DND-41 (cell line): ENCODE results near the gene REEP5.

ENCODE experiments used
- ATAC-seq: fragments of 200-7000 bp; cut with Tn5 transposase; 3 replicates; pipeline ENCODE4 v1.9.1; 2021; ENCODE audit warnings: low read depth; ENCODE audit not compliant: insufficient read depth
- DNase-seq: peaks from one replicate; pipeline ENCODE4 v3.0.0-alpha.2; 2020
- H2AFZ ChIP-seq: 2 replicates; pipeline ENCODE4 v1.6.0; 2012; ENCODE audit warnings: low read depth, low read length
- H3K27ac ChIP-seq: 2 replicates; pipeline ENCODE4 v1.5.1; 2012; ENCODE audit warnings: low read length, inconsistent platforms
- H3K27me3 ChIP-seq: fragments of 200-600 bp; sonication (generic); 2 replicates; pipeline ENCODE4 v1.6.0; 2012; ENCODE audit warnings: low read length, mild to moderate bottlenecking, inconsistent platforms; ENCODE audit not compliant: insufficient read depth, poor library complexity
- H3K36me3 ChIP-seq: 2 replicates; pipeline ENCODE4 v1.5.1; 2012; ENCODE audit warnings: low read length, inconsistent platforms; ENCODE audit not compliant: insufficient read depth
- H3K4me1 ChIP-seq: 2 replicates; pipeline ENCODE4 v1.5.1; 2012; ENCODE audit warnings: mild to moderate bottlenecking, low read length; ENCODE audit not compliant: insufficient read depth
- H3K4me2 ChIP-seq: 2 replicates; pipeline ENCODE4 v1.6.0; 2012; ENCODE audit warnings: mild to moderate bottlenecking, moderate library complexity, low read length, inconsistent platforms; ENCODE audit not compliant: insufficient read depth
- H3K4me3 ChIP-seq, 2 experiments: fragments of 200-600 bp in 1 of 2; shearing (Covaris generic) in 1 of 2; 2 replicates each; pipeline ENCODE4 v1.5.1; 2012 to 2016; ENCODE audit warnings: inconsistent platforms in 2 of 2, low read length in 2 of 2, mild to moderate bottlenecking in 2 of 2, low read depth in 1 of 2, moderate library complexity in 1 of 2
- H3K79me2 ChIP-seq: 2 replicates; pipeline ENCODE4 v1.6.0; 2012; ENCODE audit warnings: low read length, inconsistent platforms; ENCODE audit not compliant: insufficient read depth
- H3K9ac ChIP-seq: 2 replicates; pipeline ENCODE4 v1.6.0; 2012; ENCODE audit warnings: low read depth, mild to moderate bottlenecking, inconsistent platforms, low read length, moderate library complexity
- H3K9me3 ChIP-seq: 2 replicates; pipeline ENCODE4 v1.5.1; 2012; ENCODE audit warnings: low read length, moderate library complexity, mild to moderate bottlenecking, inconsistent platforms; ENCODE audit not compliant: insufficient read depth, severe bottlenecking
- H4K20me1 ChIP-seq: 2 replicates; pipeline ENCODE4 v1.6.0; 2012; ENCODE audit warnings: low read length; ENCODE audit not compliant: insufficient read depth
- EZH2 ChIP-seq: IDR thresholded peaks from 3 replicates; pipeline ENCODE4 v1.6.1; 2012; ENCODE audit warnings: borderline replicate concordance, low read depth, mild to moderate bottlenecking, moderate library complexity, low read length, inconsistent platforms; ENCODE audit not compliant: severe bottlenecking
- TF ChIP-seq, protein P1 (sequence below): IDR thresholded peaks from 2 replicates; pipeline ENCODE4 v1.5.1; 2012; ENCODE audit warnings: borderline replicate concordance, low read length, moderate library complexity, mild to moderate bottlenecking; ENCODE audit not compliant: poor library complexity, severe bottlenecking; ENCODE audit errors: extremely low read depth

REEP5 gene

DNA sequence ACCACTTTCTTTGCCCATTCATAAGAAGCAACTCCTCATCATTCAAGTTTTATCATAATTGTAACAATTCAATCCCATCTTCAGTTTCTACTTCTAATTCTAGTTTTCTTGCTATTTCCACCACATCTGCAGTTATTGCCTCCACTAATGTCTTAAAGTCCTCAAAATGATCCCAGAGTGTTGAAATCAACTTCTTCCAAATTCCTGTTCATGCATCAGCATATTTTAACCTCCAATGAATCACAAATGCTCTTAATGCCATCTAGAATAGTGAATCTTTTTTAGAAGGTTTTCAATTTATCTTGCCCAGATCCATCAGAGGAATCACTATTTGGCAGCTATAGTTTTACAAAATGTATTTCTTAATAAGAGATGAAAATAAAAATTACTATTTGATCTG, 64.2 kb downstream of the REEP5 start:
- Histone ChIP-seq H3K9ac (no peak overlapping the region), H3K79me2 (peaks cover 22% of the 10 kb centered on the region), H3K27me3 (no peaks in the 10 kb centered on the region), H3K4me3 (no peak overlapping the region), H3K4me1 (peaks cover 21% of the 10 kb centered on the region), H4K20me1 (peaks cover 11% of the 10 kb centered on the region; the same call in 1 of the 2 replicates), H2AFZ (no peak overlapping the region), H3K9me3 (no peaks in the 10 kb centered on the region), H3K36me3 (peaks cover 9% of the 10 kb centered on the region), H3K27ac (no peak overlapping the region), H3K4me2 (no peak overlapping the region)
- TF ChIP-seq, protein P1, sequence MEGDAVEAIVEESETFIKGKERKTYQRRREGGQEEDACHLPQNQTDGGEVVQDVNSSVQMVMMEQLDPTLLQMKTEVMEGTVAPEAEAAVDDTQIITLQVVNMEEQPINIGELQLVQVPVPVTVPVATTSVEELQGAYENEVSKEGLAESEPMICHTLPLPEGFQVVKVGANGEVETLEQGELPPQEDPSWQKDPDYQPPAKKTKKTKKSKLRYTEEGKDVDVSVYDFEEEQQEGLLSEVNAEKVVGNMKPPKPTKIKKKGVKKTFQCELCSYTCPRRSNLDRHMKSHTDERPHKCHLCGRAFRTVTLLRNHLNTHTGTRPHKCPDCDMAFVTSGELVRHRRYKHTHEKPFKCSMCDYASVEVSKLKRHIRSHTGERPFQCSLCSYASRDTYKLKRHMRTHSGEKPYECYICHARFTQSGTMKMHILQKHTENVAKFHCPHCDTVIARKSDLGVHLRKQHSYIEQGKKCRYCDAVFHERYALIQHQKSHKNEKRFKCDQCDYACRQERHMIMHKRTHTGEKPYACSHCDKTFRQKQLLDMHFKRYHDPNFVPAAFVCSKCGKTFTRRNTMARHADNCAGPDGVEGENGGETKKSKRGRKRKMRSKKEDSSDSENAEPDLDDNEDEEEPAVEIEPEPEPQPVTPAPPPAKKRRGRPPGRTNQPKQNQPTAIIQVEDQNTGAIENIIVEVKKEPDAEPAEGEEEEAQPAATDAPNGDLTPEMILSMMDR: no peak
- TF ChIP-seq EZH2: no peak
- ATAC-seq (no peak), DNase-seq (no peak)

DNA sequence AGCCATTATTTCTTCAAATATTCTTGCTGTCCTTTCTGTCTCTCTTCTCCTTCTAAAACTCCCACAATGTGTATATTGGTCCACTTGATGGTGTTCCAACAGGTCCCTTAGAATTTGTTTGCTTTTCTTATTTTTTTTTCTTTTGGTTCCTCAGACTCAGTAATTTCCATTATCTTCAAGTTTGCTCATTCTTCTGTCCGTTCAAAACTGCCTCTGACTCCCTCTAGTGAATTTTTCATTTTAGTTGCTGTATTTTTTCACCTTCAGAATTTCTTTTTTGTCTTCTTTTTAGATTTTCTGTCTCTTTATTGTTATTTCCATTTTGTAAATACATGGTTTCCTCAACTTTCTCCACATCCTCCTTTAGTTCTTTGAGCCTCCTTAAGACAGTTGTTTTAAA, 67.4 kb downstream of the REEP5 start:
- no peak for ATAC-seq
- H3K27ac ChIP-seq: no peak overlapping the region
- no peak overlapping the region for H3K4me2 ChIP-seq
- H3K9me3 ChIP-seq: no peaks in the 10 kb centered on the region
- no peaks in the 10 kb centered on the region for H3K4me1 ChIP-seq
- H3K79me2 ChIP-seq: no peaks in the 10 kb centered on the region
- TF ChIP-seq, protein P1: no peak
- TF ChIP-seq EZH2: no peak
- H4K20me1 ChIP-seq: no peaks in the 10 kb centered on the region
- no peak overlapping the region for H2AFZ ChIP-seq
- DNase-seq: no peak
- H3K4me3 ChIP-seq: no peak overlapping the region
- no peak overlapping the region for H3K9ac ChIP-seq
- no peaks in the 10 kb centered on the region for H3K36me3 ChIP-seq
- H3K27me3 ChIP-seq: no peaks in the 10 kb centered on the region

- H2AFZ ChIP-seq: no peak overlapping the region
- no peaks in the 10 kb centered on the region for H3K9me3 ChIP-seq
- no peaks in the 10 kb centered on the region for H3K4me1 ChIP-seq
- no peak for ATAC-seq
- TF ChIP-seq, protein P1: no peak
- TF ChIP-seq EZH2: no peak
- H4K20me1 ChIP-seq: no peaks in the 10 kb centered on the region
- H3K4me3 ChIP-seq: no peak overlapping the region
- H3K27ac ChIP-seq: no peak overlapping the region
- no peak overlapping the region for H3K4me2 ChIP-seq
- H3K79me2 ChIP-seq: no peaks in the 10 kb centered on the region
- H3K36me3 ChIP-seq: no peaks in the 10 kb centered on the region
- DNase-seq: no peak
- H3K27me3 ChIP-seq: no peaks in the 10 kb centered on the region
- no peak overlapping the region for H3K9ac ChIP-seq
These were observed 72.1 kb downstream of the REEP5 start for GRCh38 chr5:112849912-112850311.

DNA sequence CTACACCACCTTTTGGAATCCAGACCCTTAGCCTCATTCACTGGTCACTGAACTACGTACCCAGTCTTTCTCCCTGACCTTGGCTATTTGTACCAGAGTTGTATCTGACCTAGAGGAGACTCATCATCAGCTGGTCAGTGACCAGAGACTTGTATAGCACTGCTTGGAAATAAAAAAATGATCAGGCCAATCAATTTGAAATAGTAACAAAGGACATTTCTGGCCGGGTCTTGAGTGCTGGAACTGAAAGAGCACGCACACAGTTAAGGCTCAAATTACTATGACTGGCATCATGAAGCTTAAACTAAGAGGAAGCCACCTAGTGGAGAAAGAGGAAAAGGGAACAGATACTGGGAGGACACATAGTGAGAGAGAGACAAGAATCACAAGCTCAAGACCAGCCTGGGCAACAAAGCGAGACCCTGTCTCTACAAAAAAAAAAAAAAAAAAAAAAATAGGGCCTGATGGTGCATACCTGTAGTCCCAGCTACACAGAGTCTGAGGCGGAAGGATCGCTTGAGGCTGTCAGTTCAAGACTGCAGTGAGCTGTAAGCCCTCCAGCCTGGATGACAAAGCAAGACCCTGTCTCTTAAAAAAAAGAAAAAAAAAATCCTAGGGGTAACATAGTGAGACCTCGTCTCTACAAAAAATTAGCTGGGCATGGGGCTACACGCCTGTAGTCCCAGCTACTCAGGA, 73.8 kb downstream of the REEP5 start:
- no peaks in the 10 kb centered on the region for H4K20me1 ChIP-seq
- ATAC-seq (peak; percentile 98), DNase-seq (no peak)
- H3K27ac ChIP-seq: no peak overlapping the region
- H3K79me2 ChIP-seq: no peaks in the 10 kb centered on the region
- no peaks in the 10 kb centered on the region for H3K27me3 ChIP-seq
- no peaks in the 10 kb centered on the region for H3K9me3 ChIP-seq
- H3K4me1 ChIP-seq: no peaks in the 10 kb centered on the region
- no peak overlapping the region for H3K4me2 ChIP-seq
- H3K36me3 ChIP-seq: no peaks in the 10 kb centered on the region
- H3K9ac ChIP-seq: no peak overlapping the region
- H2AFZ ChIP-seq: no peak overlapping the region
- H3K4me3 ChIP-seq: no peak overlapping the region
- TF ChIP-seq EZH2: no peak
- TF ChIP-seq, protein P1: peak; percentile 80
